Stimulated activated CD4-positive, alpha-beta T cell treated with anti-CD3 and anti-CD28 coated beads, Interleukin-1b, Interleukin-23, amount 100 ng/mL, for 48 hours (primary cell): ENCODE data around the gene METTL9.
"Not testable (repeated sequence)": the region's sequence is repeated elsewhere in the genome, so short reads cannot be mapped to it uniquely, and the experiment has no call there.

Experiments
- DNase-seq: peaks from one replicate; pipeline ENCODE4 v3.0.0-alpha.2; 2020

Gene METTL9

GRCh38 chr16:21611198-21611555 lies 11.8 kb downstream of the METTL9 start:
- no peak for DNase-seq

- no peak for DNase-seq
Measured at GRCh38 chr16:21611556-21612384, 12.4 kb downstream of the METTL9 start.

DNA sequence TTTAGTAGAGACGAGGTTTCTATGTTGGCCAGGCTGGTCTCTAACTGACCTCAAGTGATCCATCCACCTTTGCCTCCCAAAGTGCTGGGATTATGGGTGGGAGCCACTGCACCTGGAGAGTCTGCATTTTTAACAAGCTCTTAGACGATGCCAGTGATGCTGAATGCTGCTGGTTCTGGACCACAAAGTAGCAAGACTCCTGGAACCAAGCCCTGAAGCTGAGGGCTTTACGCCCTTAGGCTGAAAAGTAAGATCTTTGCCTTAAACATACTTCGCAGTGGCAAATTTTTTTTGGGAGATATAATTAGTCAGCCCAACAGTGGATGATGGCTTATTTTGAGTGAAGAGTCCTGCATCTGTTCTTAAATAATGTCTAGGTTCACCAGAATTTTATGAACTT lies 14.0 kb downstream of the METTL9 start:
- no peak for DNase-seq

GRCh38 chr16:21613781-21614180 lies 14.4 kb downstream of the METTL9 start:
- DNase-seq: no peak

DNA sequence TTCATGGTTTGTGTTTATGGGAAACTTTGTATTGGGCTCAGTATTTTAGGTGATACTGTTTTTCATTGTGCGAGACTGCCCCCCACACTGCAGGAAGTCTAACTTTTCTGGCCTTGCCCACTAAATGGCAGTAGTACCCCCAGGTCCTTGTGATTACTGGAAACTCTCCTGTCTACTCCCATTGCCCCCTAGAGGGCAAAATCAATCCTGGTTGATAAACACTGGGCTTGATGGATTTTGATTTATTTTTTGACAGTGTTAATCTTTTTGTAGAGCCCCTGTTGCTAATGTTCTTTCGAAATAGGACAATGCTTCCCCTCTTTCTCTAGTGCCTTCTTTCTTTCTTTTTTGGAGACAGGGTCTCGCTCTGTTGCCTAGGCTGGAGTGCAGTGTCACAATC lies 15.5 kb downstream of the METTL9 start:
- DNase-seq: no peak

- no peak for DNase-seq
Measured at GRCh38 chr16:21617607-21618006, 18.2 kb downstream of the METTL9 start.

DNA sequence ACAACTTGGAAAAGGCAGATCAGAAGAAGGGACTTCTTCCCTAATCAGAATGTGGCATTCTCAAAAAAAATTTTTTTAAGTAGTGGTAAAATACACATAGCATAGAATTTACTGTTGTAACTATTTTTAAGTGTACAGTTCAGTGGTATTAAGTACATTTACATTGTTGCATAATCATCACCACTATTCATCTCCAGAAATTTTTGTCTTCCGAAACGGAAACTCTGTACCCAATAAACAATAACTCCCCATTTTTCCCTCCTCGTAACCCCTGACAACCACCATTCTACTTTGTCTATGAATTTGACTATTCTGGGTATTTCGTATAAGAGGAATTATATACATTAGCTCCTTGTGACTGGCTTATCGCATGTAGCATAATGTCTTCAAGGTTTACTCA lies 18.9 kb downstream of the METTL9 start:
- no peak for DNase-seq

- DNase-seq: no peak
Measured at GRCh38 chr16:21619765-21620425, 20.5 kb downstream of the METTL9 start.

GRCh38 chr16:21620592-21620991 lies 21.2 kb downstream of the METTL9 start:
- no peak for DNase-seq

- DNase-seq: no peak
Measured at GRCh38 chr16:21622545-21622944, 23.2 kb downstream of the METTL9 start.

GRCh38 chr16:21625026-21625425 lies 25.6 kb downstream of the METTL9 start:
- no peak for DNase-seq

DNA sequence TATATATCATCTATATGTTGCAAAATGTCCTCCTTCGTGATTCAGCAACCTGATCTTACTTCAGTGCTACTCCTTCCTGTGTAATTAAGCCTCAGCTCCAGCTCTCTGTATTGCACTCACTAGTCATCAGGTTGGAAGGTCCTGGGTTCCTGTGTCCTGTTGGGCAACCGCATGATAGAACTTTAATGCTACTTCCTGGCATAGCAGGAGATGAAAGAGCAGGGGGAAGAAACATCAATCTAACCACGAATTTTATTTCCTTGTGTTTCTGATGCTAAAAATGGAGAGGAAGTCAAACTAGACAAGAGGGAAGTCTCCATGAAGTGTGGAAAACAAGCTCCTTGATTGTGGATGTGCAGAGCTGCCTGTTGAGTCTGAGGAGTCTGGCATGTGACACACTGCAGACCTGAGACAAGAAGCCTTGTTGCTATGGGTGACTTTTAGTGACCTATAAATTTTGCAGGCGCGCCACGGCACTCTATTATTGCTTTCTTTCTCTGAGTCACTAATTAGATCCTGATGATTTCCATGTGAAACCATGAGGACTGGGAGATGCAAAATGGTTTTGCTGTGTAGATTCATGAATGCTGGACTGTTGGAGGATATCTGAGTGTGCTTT lies 27.4 kb downstream of the METTL9 start:
- peak; percentile 12 for DNase-seq

GRCh38 chr16:21628121-21628726 lies 28.8 kb downstream of the METTL9 start:
- no peak for DNase-seq

DNA sequence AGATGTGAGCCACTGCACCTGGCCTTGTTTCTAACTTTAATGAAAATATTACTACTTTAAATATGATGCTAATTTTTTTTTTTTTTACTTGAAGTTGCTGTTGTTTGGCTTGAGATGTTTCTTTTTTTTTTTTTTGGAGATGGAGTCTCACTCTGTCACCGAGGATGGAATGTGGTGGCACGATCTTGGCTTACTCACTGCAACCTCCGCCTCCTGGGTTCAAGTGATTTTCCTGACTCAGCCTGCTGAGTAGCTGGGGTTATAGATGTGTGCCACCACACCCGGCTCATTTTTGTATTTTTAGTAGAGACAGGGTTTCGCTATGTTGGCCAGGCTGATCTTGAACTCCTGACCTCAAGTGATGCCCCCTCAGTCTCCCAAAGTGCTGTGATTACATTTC lies 29.4 kb downstream of the METTL9 start:
- DNase-seq: no peak

DNA sequence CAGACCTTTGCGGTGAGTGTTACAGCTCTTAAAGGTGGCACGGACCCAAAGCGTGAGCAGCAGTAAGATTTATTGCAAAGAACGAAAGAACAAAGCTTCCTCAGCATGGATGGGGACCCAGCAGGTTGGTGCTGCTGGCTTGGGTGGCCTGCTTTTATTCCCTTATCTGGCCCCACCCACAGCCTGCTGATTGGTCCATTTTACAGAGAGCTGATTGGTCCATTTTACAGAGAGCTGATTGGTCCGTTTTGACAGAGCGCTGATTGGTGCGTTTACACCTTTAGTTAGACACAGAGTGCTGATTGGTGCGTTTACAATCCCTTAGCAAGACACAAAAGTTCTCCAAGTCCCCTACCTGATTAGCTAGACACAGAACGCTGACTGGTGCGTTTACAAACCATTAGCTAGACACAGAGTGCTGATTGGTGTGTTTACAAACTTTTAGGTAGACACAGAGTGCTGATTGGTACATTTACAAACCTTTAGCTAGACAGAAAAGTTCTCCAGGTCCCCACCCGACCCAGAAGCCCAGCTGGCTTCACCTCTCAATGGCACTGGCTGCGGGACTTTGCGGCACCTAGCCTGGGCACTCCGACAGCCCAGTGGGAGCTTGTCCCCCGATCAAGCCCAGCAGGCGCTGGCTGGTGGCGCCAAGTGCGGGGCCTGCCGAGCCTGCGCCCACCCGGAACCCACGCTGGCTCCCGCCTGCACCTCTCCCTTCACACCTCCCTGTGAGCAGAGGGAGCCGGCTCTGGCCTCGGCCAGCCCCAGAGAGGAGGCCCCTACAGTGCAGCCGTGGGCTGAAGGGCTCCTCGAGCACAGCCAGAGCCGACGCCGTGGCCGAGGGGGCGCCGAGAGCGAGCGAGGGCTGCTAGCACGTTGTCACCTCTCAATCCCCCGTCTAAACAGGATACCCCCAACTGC lies 30.5 kb downstream of the METTL9 start:
- DNase-seq: not testable (repeated sequence)

DNA sequence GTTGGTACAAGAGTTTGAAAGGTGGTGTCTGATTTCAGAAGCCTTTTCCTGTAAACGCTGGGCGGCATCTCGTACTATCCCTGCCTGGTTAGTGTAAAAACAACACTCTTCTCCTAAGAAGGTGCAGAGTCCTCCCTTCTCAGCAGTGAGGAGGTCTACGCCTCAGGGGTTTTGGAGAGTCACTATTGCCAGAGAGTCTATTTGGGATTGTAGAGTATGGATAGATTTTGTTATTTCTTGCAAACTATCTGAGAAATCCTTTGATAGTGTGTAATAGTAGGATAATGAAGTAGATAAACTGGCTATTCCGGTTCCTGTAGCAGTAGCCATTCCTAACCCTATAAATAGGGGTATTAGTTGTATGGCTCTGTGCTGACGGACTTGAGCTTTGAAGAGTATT lies 31.5 kb downstream of the METTL9 start:
- DNase-seq: not testable (repeated sequence)

GRCh38 chr16:21631376-21631775 lies 32.0 kb downstream of the METTL9 start:
- DNase-seq: not testable (repeated sequence)

DNA sequence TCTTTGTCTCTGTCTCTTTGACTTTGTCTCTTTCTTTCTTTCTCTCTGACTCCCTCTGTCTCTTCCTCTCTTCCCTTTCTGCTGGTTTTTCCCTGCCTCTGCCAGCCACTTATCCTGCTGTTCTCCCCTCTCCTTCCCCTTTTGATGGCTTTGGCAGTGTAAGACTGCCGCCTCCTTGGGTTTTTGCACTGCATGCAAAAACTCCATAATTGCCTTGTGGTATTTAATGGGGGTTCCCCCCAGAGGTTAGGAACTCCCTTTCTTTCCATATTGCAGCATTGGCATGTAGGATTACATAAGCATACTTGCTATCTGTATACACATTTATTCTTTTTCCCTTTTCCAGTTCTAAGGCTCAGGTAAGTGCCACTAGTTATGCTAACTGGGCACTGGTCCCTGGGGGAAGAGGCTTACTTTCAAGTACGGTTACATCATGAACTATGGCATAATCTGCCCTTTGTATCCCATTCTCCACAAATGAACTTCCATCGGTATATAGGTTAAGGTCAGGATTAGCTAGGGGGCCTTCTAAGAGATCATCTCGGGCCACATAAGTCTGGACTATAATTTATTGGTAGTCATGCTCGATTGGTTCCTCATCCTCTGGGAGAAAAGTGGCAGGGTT lies 32.7 kb downstream of the METTL9 start:
- not testable (repeated sequence) for DNase-seq

GRCh38 chr16:21634216-21634615 lies 34.8 kb downstream of the METTL9 start:
- no peak for DNase-seq

DNA sequence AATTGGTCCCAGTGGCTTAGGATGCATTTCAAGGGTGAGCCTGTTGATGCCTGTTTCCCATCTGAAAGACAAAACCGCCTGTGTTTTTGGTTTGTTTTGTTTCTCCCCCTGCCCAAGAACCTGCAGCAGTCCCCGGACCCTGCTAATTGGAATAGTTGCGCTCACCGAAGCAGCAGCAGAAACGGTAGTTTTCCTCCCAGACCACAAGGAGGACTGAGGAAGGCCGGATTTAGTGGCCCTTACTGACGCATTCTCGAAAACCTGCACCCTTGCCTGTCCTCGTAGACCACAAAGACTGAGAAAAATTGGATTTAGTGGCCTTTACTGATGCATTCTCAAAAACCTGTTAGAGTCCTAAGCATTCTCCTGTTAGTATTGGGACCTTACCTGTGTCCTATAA lies 36.3 kb downstream of the METTL9 start:
- not testable (repeated sequence) for DNase-seq

DNA sequence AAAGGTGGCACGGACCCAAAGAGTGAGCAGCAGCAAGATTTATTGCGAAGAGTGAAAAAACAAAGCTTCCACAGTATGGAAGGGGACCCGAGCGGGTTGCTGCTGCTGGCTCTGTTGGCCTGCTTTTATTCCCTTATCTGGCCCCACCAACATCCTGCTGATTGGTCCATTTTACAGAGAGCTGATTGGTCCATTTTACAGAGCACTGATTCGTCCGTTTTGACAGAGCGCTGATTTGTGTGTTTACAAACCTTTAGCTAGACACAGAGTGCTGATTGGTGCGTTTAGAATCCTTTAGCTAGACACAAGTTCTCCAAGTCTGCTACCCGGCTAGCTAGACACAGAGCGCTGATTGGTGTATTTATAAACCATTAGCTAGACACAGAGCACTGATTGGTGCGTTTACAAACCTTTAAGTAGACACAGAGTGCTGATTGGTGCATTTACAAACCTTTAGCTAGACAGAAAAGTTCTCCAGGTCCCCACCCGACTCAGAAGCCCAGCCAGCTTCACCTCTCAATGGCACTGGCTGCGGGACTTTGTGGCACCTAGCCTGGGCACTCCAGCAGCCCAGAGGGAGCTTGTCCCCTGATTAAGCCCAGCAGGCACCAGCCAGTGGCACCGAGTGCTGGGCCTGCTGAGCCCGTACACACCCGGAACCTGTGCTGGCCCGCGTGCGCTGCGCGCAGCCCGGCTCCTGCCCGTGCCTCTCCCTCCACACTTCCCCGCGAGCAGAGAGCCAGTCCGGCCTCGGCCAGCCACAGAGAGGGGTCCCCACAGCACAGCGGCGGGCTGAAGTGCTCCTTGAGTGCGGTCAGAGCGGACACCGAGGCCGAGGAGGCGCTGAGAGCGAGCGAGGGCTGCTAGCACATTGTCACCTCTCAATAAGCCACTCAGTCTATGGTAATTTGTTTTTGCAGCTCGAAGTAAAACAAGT lies 37.9 kb downstream of the METTL9 start:
- no peak for DNase-seq
